IMR-90 (cell line): ENCODE results near the gene SNRPA1. TPM values are rescaled to one million over a fixed set of nuclear protein-coding genes. Genes with fewer than 3 reads are reported as not detected.

Experiments
- ATAC-seq: fragments of 200-7000 bp; cut with Tn5 transposase; 2 replicates; pipeline ENCODE4 v1.9.1; 2020; ENCODE audit warnings: low read depth, mild to moderate bottlenecking, moderate library complexity
- BruUV-seq: library from RNA; stranded (reverse); fragments of 400-500 nt; replicated peaks from 2 replicates; lab custom pipeline; 2021; lab: Mats Ljungman, UMichigan
- CTCF ChIA-PET: fragments of 300-600 bp; formaldehyde crosslinking; extraction: SDS; loops from one replicate; lab custom pipeline; 2021; ENCODE audit warnings: antibody characterized with exemption; lab: Yijun Ruan, JAX
- POLR2A ChIA-PET: fragments of 300-600 bp; sonication (Branson Sonifier 250); formaldehyde crosslinking; loops from one replicate; lab custom pipeline; 2022; ENCODE audit warnings: antibody characterized with exemption; ENCODE audit not compliant: unreplicated experiment; lab: Charles Lee
- DNase-seq: peaks from one replicate; pipeline ENCODE4 v3.0.0; 2013
- H2AFZ ChIP-seq: replicated peaks from 2 replicates; pipeline ENCODE3; 2013; ENCODE audit warnings: low read length, mild to moderate bottlenecking; ENCODE audit not compliant: poor library complexity
- H2AK5ac ChIP-seq: 2 replicates; pipeline ENCODE4 v1.6.1; 2013; ENCODE audit warnings: low read depth, low read length, inconsistent platforms
- H2AK9ac ChIP-seq: replicated peaks from 2 replicates; pipeline ENCODE3; 2013; ENCODE audit warnings: mild to moderate bottlenecking, low read depth, low read length, moderate library complexity; ENCODE audit not compliant: poor library complexity
- H2BK120ac ChIP-seq: 2 replicates; pipeline ENCODE4 v1.6.1; 2013; ENCODE audit warnings: low read depth, low read length, inconsistent platforms
- H2BK15ac ChIP-seq: 3 replicates; pipeline ENCODE4 v1.6.1; 2013; ENCODE audit warnings: low read depth, low read length, inconsistent platforms
- H2BK20ac ChIP-seq: 2 replicates; pipeline ENCODE4 v1.6.1; 2013; ENCODE audit warnings: low read depth, mild to moderate bottlenecking, inconsistent platforms, low read length, moderate library complexity
- H2BK5ac ChIP-seq: 2 replicates; pipeline ENCODE4 v1.6.1; 2013; ENCODE audit warnings: mild to moderate bottlenecking, low read depth, low read length, inconsistent platforms; ENCODE audit not compliant: poor library complexity, severe bottlenecking
- H3K14ac ChIP-seq: replicated peaks from 2 replicates; pipeline ENCODE4 v1.6.1; 2013; ENCODE audit warnings: low read depth, low read length, inconsistent platforms
- H3K18ac ChIP-seq: 2 replicates; pipeline ENCODE4 v1.6.1; 2013; ENCODE audit warnings: low read depth, low read length, control low read depth
- H3K23ac ChIP-seq: 2 replicates; pipeline ENCODE4 v1.6.1; 2013; ENCODE audit warnings: low read depth, low read length, inconsistent platforms
- H3K27ac ChIP-seq: 2 replicates; pipeline ENCODE4 v1.5.1; 2013; ENCODE audit warnings: mild to moderate bottlenecking, control low read depth, low read length; ENCODE audit not compliant: insufficient read depth
- H3K27me3 ChIP-seq: 2 replicates; pipeline ENCODE4 v1.6.1; 2013; ENCODE audit warnings: low read length; ENCODE audit not compliant: control insufficient read depth, insufficient read depth
- H3K36me3 ChIP-seq: 2 replicates; pipeline ENCODE4 v1.6.1; 2013; ENCODE audit warnings: low read length, mixed read lengths; ENCODE audit not compliant: control insufficient read depth, insufficient read depth
- H3K4ac ChIP-seq: 2 replicates; pipeline ENCODE4 v1.6.1; 2013; ENCODE audit warnings: low read depth, low read length, inconsistent platforms
- H3K4me1 ChIP-seq: 2 replicates; pipeline ENCODE4 v1.6.1; 2013; ENCODE audit warnings: low read length, mixed read lengths; ENCODE audit not compliant: control insufficient read depth, insufficient read depth
- H3K4me2 ChIP-seq: 2 replicates; pipeline ENCODE4 v1.6.1; 2013; ENCODE audit warnings: low read depth, mild to moderate bottlenecking, control low read depth, low read length, moderate library complexity
- H3K4me3 ChIP-seq: 2 replicates; pipeline ENCODE4 v1.5.1; 2013; ENCODE audit warnings: low read depth, mild to moderate bottlenecking, control low read depth, low read length, moderate library complexity; ENCODE audit not compliant: insufficient read depth
- H3K56ac ChIP-seq: 2 replicates; pipeline ENCODE4 v1.6.1; 2013; ENCODE audit warnings: low read length, inconsistent platforms; ENCODE audit not compliant: insufficient read depth; ENCODE audit errors: extremely low read depth
- H3K79me1 ChIP-seq, 2 experiments: 2 replicates each; pipeline ENCODE4 v1.6.1; 2013; ENCODE audit warnings: low read length in 2 of 2, inconsistent platforms in 1 of 2, low read depth in 1 of 2
- H3K9ac ChIP-seq: 2 replicates; pipeline ENCODE4 v1.6.1; 2013; ENCODE audit warnings: low read depth, low read length, control low read depth
- H3K9me1 ChIP-seq: 2 replicates; pipeline ENCODE4 v1.6.1; 2013; ENCODE audit warnings: low read length, inconsistent platforms; ENCODE audit not compliant: insufficient read depth
- H3K9me3 ChIP-seq: 2 replicates; pipeline ENCODE4 v1.6.1; 2013; ENCODE audit warnings: low read length; ENCODE audit not compliant: control insufficient read depth, insufficient read depth
- H4K20me1 ChIP-seq: 2 replicates; pipeline ENCODE4 v1.6.1; 2013; ENCODE audit warnings: low read length, inconsistent platforms; ENCODE audit not compliant: insufficient read depth
- H4K5ac ChIP-seq: 2 replicates; pipeline ENCODE4 v1.6.1; 2013; ENCODE audit warnings: mild to moderate bottlenecking, low read depth, low read length, control low read depth
- H4K8ac ChIP-seq, 2 experiments: 2 replicates each; pipeline ENCODE4 v1.6.1; 2013; ENCODE audit warnings: low read depth in 2 of 2, low read length in 2 of 2, control low read depth in 1 of 2, inconsistent platforms in 1 of 2
- H4K91ac ChIP-seq: 2 replicates; pipeline ENCODE4 v1.6.1; 2013; ENCODE audit warnings: low read depth, low read length, inconsistent platforms; ENCODE audit not compliant: insufficient read depth
- CTCF ChIP-seq: conservative IDR thresholded peaks from 2 replicates; pipeline ENCODE4 v1.5.1; 2012; ENCODE audit warnings: mild to moderate bottlenecking, low read depth, low read length, improper control_type of control experiment
- ELK1 ChIP-seq: fragments of 150-350 bp; IDR thresholded peaks from 2 replicates; pipeline ENCODE4 v1.6.1; 2016; ENCODE audit warnings: low read depth, mild to moderate bottlenecking, low read length, moderate library complexity, borderline replicate concordance
- MAZ ChIP-seq: IDR thresholded peaks from 2 replicates; pipeline ENCODE4 v1.6.1; 2012; ENCODE audit warnings: low read depth, mild to moderate bottlenecking, low read length, improper control_type of control experiment, moderate library complexity, borderline replicate concordance
- NFE2L2 ChIP-seq: fragments of 150-350 bp; IDR thresholded peaks from 2 replicates; pipeline ENCODE4 v1.6.1; 2016; ENCODE audit warnings: low read depth, mild to moderate bottlenecking, low read length
- RCOR1 ChIP-seq: IDR thresholded peaks from 2 replicates; pipeline ENCODE4 v1.6.1; 2012; ENCODE audit warnings: mild to moderate bottlenecking, low read length, improper control_type of control experiment; ENCODE audit not compliant: insufficient replicate concordance
- USF2 ChIP-seq: fragments of 150-350 bp; IDR thresholded peaks from 2 replicates; pipeline ENCODE4 v1.6.1; 2017; ENCODE audit warnings: mild to moderate bottlenecking, antibody characterized with exemption, low read length, low read depth
- WGBS, 2 experiments: methylation state at CpG; one replicate each; pipeline versions ENCODE4 v1.1.5 to v1.1.7; 2013; ENCODE audit warnings: missing lambda C conversion rate in 2 of 2; ENCODE audit not compliant: insufficient read length in 1 of 2; ENCODE audit errors: extremely low coverage in 2 of 2; 5-methylcytosine and 5-hydroxymethylcytosine counted together
- dilution Hi-C: fragments of 300-500 bp; cut with HindIII; formaldehyde crosslinking; loops from one replicate; pipeline ENCODE4 v1.14.3; 2018; ENCODE audit warnings: low sequenced_read_pairs; ENCODE audit not compliant: unreplicated experiment
- in situ Hi-C: fragments of 300-500 bp; cut with MboI; formaldehyde crosslinking; loops from 3 replicates; pipeline ENCODE4 v1.14.3; 2019; ENCODE audit warnings: low sequenced_read_pairs, inconsistent platforms, mixed read lengths
- intact Hi-C: fragments of 100-400 bp; cut with micrococcal nuclease; formaldehyde crosslinking; loops from 2 replicates; pipeline ENCODE4 v1.10.0; 2022
- polyA plus RNA-seq, 3 experiments: library from polyadenylated mRNA; depleted of rRNA; stranded (reverse); fragments of >200 nt; gene quantifications; 2 replicates each; pipeline ENCODE4 v1.2.3, GENCODE V29; 2012; ENCODE audit warnings: low replicate concordance in 1 of 3
- total RNA-seq: library from RNA; depleted of rRNA; stranded (reverse); fragments of >200 nt; gene quantifications from 2 replicates; pipeline ENCODE4 v1.2.3, GENCODE V29; 2012

SNRPA1 gene
- total and polyA plus RNA-seq, 2 of the 4 experiments (the other 2 are of a cell fraction), result 37.1 to 79.9 TPM

GRCh38 chr15:101303408-101303807, 8.4 kb upstream of the SNRPA1 start:
- in situ Hi-C loops (no loop called here), dilution Hi-C loops (no loop called here)

More at GRCh38 chr15:101303408-101303807, 8.4 kb upstream of the SNRPA1 start:
- no peak overlapping the region for H2BK15ac ChIP-seq
- no peak overlapping the region for H4K91ac ChIP-seq
- H4K20me1 ChIP-seq, result no peaks in the 10 kb centered on the region
- no peak overlapping the region for H4K8ac ChIP-seq
- no TSS peak for BruUV-seq
- no peak overlapping the region for H3K4me3 ChIP-seq
- intact Hi-C loops, result no loop called here
- H3K9me3 ChIP-seq, result no peaks in the 10 kb centered on the region
- H3K14ac ChIP-seq, result no peak overlapping the region
- TF ChIP-seq RCOR1 (no peak), NFE2L2 (no peak), USF2 (no peak), ELK1 (no peak), MAZ (no peak), CTCF (no peak)
- no peak overlapping the region for H3K4me2 ChIP-seq
- H2AK5ac ChIP-seq, result no peak overlapping the region
- H4K5ac ChIP-seq, result no peak overlapping the region
- DNase-seq (no peak), ATAC-seq (no peak)
- H3K27me3 ChIP-seq, result peaks cover 19% of the 10 kb centered on the region
- no peak overlapping the region for H3K18ac ChIP-seq
- no peak overlapping the region for H3K23ac ChIP-seq
- no peaks in the 10 kb centered on the region for H3K79me1 ChIP-seq
- no peak overlapping the region for H3K56ac ChIP-seq
- H2BK120ac ChIP-seq, result no peak overlapping the region
- no peaks in the 10 kb centered on the region for H3K4me1 ChIP-seq
- no peak overlapping the region for H2BK5ac ChIP-seq
- no peak overlapping the region for H2BK20ac ChIP-seq
- no peak overlapping the region for H2AK9ac ChIP-seq
- ChIA-PET POLR2A (no interaction called here), CTCF (no interaction called here)
- 100% methylated on average over 1 of the region's 4 CpGs; no CpG with 5 or more reads in 1 of the 2 experiments for WGBS, 2 experiments
- H3K9ac ChIP-seq, result no peak overlapping the region
- no peak overlapping the region for H3K4ac ChIP-seq
- H3K36me3 ChIP-seq, result no peaks in the 10 kb centered on the region
- H3K27ac ChIP-seq, result no peak overlapping the region
- H3K9me1 ChIP-seq, result no peaks in the 10 kb centered on the region
- H2AFZ ChIP-seq, result no peak overlapping the region
